K562 (cell line): Measurements from ENCODE around the gene ADAR. TPM values are rescaled to one million over a fixed set of nuclear protein-coding genes. Genes with fewer than 3 reads are reported as not detected.

Experiments used
- ATF7 ChIP-seq: fragments of 450-650 bp; IDR thresholded peaks from 2 replicates; pipeline ENCODE4 v1.7.1; 2014; ENCODE audit warnings: mild to moderate bottlenecking, moderate library complexity
- CTBP1 ChIP-seq: fragments of 450-650 bp; IDR thresholded peaks from 2 replicates; pipeline ENCODE4 v1.6.1; 2016; ENCODE audit warnings: borderline replicate concordance
- E2F6 ChIP-seq, 2 experiments: IDR thresholded peaks; 2 replicates each; pipeline ENCODE4 v1.6.1; 2011; ENCODE audit warnings: borderline replicate concordance in 1 of 2, control low read depth in 1 of 2, low read depth in 1 of 2, low read length in 1 of 2, mild to moderate bottlenecking in 1 of 2, mixed read lengths in 1 of 2, moderate library complexity in 1 of 2; ENCODE audit not compliant: insufficient read depth in 1 of 2, insufficient read length in 1 of 2, poor library complexity in 1 of 2, severe bottlenecking in 1 of 2; ENCODE audit errors: extremely low read depth in 1 of 2
- EGR1 ChIP-seq: fragments of 450-650 bp; conservative IDR thresholded peaks from 2 replicates; pipeline ENCODE4 v1.6.1; 2017; ENCODE audit warnings: mild to moderate bottlenecking
- EP300 ChIP-seq: IDR thresholded peaks from 2 replicates; pipeline ENCODE4 v1.6.1; 2012; ENCODE audit warnings: low read length, improper control_type of control experiment
- FOXK1 ChIP-seq: sonication (generic); formaldehyde crosslinking; IDR thresholded peaks from 2 replicates; pipeline ENCODE4 v1.8.0; 2022; ENCODE audit warnings: missing genetic modification reagents, mild to moderate bottlenecking, borderline replicate concordance
- JUND ChIP-seq, 2 experiments: IDR thresholded peaks; 2 replicates in 1 of 2; 3 replicates in 1 of 2; pipeline ENCODE4 v1.6.1; 2011; ENCODE audit warnings: borderline replicate concordance in 2 of 2, low read depth in 2 of 2, low read length in 2 of 2, improper control_type of control experiment in 1 of 2, missing biosample characterization in 1 of 2, missing genetic modification characterization in 1 of 2, missing genetic modification reagents in 1 of 2
- NFIX ChIP-seq: fragments of 250-450 bp; sonication (Bioruptor Pico); IDR thresholded peaks from 2 replicates; pipeline ENCODE4 v1.4.0; 2020; ENCODE audit warnings: low read depth, mild to moderate bottlenecking, moderate library complexity
- RNF219 ChIP-seq: fragments of 250-450 bp; sonication (Bioruptor Pico); IDR thresholded peaks from 2 replicates; pipeline ENCODE4 v1.5.0; 2022; ENCODE audit warnings: mild to moderate bottlenecking
- SMARCA4 ChIP-seq: fragments of 450-650 bp; IDR thresholded peaks from 2 replicates; pipeline ENCODE4 v1.6.1; 2016
- SMARCA5 ChIP-seq: fragments of 450-650 bp; IDR thresholded peaks from 2 replicates; pipeline ENCODE4 v1.6.1; 2016
- TEAD4 ChIP-seq, 2 experiments: sonication (generic) in 1 of 2; formaldehyde crosslinking in 1 of 2; IDR thresholded peaks; 2 replicates each; pipeline versions ENCODE4 v1.6.1 to v1.8.0; 2012 to 2022; ENCODE audit warnings: borderline replicate concordance in 1 of 2, inconsistent platforms in 1 of 2, low read length in 1 of 2, mild to moderate bottlenecking in 1 of 2, missing genetic modification reagents in 1 of 2
- THRA ChIP-seq: fragments of 450-650 bp; IDR thresholded peaks from 2 replicates; pipeline ENCODE4 v1.6.1; 2017; ENCODE audit warnings: mild to moderate bottlenecking, moderate library complexity
- ZBTB33 ChIP-seq: sonication (generic); formaldehyde crosslinking; IDR thresholded peaks from 2 replicates; pipeline ENCODE4 v1.8.1; 2023; ENCODE audit warnings: mild to moderate bottlenecking, missing genetic modification reagents
- ZNF324 ChIP-seq: fragments of 250-450 bp; sonication (Bioruptor Pico); IDR thresholded peaks from 2 replicates; pipeline ENCODE4 v1.4.0; 2020; ENCODE audit warnings: mild to moderate bottlenecking
- ZNF639 ChIP-seq, 2 experiments: fragments of 200-800 bp in 1 of 2; sonication (Bioruptor generic) in 1 of 2; sonication (generic) in 1 of 2; formaldehyde crosslinking in 1 of 2; IDR thresholded peaks in 1 of 2; conservative IDR thresholded peaks in 1 of 2; 2 replicates each; pipeline versions ENCODE4 v1.5.0 to v1.6.1; 2016 to 2020; ENCODE audit warnings: missing compliant biosample characterization in 1 of 2, missing genetic modification characterization in 1 of 2, missing genetic modification reagents in 1 of 2
- polyA plus RNA-seq, 8 experiments: library from polyadenylated mRNA; depleted of rRNA in 4 of 8; stranded (reverse) in 5 of 8; unstranded in 3 of 8; fragments of >200 nt; fragmentation: Nextera tagmentation in 2 of 8; fragmentation: Illumina TruSeq in 1 of 8; extraction: Ambion mirVana in 2 of 8; extraction: Trizol in 1 of 8; gene quantifications; 2 replicates each; pipeline versions ENCODE4 v1.2.1 to v1.2.3, GENCODE V29; 2011 to 2014; ENCODE audit warnings: inconsistent platforms in 1 of 8, missing spikeins in 1 of 8
- total RNA-seq, 7 experiments: library from RNA; depleted of rRNA in 6 of 7; stranded (reverse); fragments of >200 nt in 6 of 7; fragmentation: Illumina TruSeq in 2 of 7; extraction: Trizol in 2 of 7; gene quantifications; 2 replicates each; pipeline versions ENCODE4 v1.2.1 to v1.2.3, GENCODE V29; 2011 to 2021; ENCODE audit warnings: low replicate concordance in 1 of 7

Gene ADAR
- total and polyA plus RNA-seq, 9 of the 15 experiments (the other 6 are each of a cell fraction or from before 2014, with no cell fraction given) = 30.1 to 123 (median 60.2) TPM

- TF ChIP-seq ATF7 = peak; percentile 57
- TF ChIP-seq TEAD4 (IDR thresholded peaks at IDR 0.05; ENCODE audit: low read length) = 0 out of 2 replicates have a peak, but pooled peaks have one; percentile 22
- no peak for TF ChIP-seq TEAD4 (CRISPR knock-in tag; IDR thresholded peaks at IDR 0.05; ENCODE audit: borderline replicate concordance)
- peak in 1 of 2 experiments; percentile 65; a peak in 2 of 4 replicates for TF ChIP-seq ZNF639 (CRISPR knock-in tag; conservative IDR thresholded peaks at IDR 0.05 in 1 of 2, IDR thresholded peaks at IDR 0.05 in 1 of 2)
- no peak for TF ChIP-seq E2F6 (IDR thresholded peaks at IDR 0.05; ENCODE audit: borderline replicate concordance in 1 of 2, extremely low read depth in 1 of 2, insufficient read depth in 1 of 2, insufficient read length in 1 of 2, low read depth in 1 of 2, low read length in 1 of 2, poor library complexity in 1 of 2, severe bottlenecking in 1 of 2)
- 0 out of 2 replicates have a peak, but pooled peaks have one; percentile 25 for TF ChIP-seq CTBP1
- TF ChIP-seq NFIX (CRISPR knock-in tag) = no peak
- no peak for TF ChIP-seq ZBTB33 (CRISPR knock-in tag)
- peak; percentile 48; the same call in 1 of the 2 replicates for TF ChIP-seq SMARCA4
- no peak for TF ChIP-seq EGR1
- peak; percentile 80 for TF ChIP-seq JUND (IDR thresholded peaks at IDR 0.05; ENCODE audit: borderline replicate concordance, low read depth, low read length)
- peak; percentile 82; the same call in 2 of the 3 replicates for TF ChIP-seq JUND (tag; IDR thresholded peaks at IDR 0.05; ENCODE audit: borderline replicate concordance, low read depth, low read length)
- no peak for TF ChIP-seq ZNF324 (CRISPR knock-in tag)
- TF ChIP-seq SMARCA5 = no peak
- peak; percentile 53 for TF ChIP-seq EP300
- TF ChIP-seq FOXK1 = no peak
- no peak for TF ChIP-seq THRA
- no peak for TF ChIP-seq RNF219 (CRISPR knock-in tag)
These were observed 8.8 kb upstream of the ADAR start (continued) for GRCh38 chr1:154616659-154617345.
